Measurements from ENCODE around the gene RALGAPB. TPM values are rescaled to one million over a fixed set of nuclear protein-coding genes. Genes with fewer than 3 reads are reported as not detected.

The RALGAPB gene
- total RNA-seq, 1 donor from 2014 or later = 21.4 TPM

DNA sequence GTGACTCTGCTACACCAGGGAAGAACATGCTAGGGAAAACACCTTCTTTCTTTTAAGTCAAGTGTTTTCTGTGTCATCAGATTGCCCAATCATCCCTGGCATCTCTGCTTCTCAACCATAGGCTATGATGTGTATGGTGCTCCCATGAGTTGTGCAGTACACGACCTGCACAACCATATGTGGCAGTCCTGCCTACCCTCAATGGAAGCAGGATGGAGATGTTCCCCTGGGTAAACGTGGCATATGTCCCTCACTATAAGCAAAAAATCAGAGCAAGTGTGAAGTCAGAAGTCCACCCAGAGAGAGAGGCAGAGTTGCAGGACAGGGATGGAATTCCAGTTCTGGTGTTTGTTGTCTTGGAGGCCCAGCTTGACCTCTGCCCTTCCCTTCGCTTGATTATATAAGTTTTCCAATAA lies 27.3 kb upstream of the RALGAPB start:
- Histone ChIP-seq H3K4me1 (peaks cover 21% of the 10 kb centered on the region), H3K36me3 (peaks cover 18% of the 10 kb centered on the region), H3K27me3 (ENCODE audit: low read depth) (no peaks in the 10 kb centered on the region), H3K9me3 (replicated peaks) (no peaks in the 10 kb centered on the region), H3K4me3 (no peak overlapping the region), H3K27ac (replicated peaks) (no peak overlapping the region)
- intact Hi-C loops (cut with micrococcal nuclease) = no loop called here
- TF ChIP-seq, protein P1, sequence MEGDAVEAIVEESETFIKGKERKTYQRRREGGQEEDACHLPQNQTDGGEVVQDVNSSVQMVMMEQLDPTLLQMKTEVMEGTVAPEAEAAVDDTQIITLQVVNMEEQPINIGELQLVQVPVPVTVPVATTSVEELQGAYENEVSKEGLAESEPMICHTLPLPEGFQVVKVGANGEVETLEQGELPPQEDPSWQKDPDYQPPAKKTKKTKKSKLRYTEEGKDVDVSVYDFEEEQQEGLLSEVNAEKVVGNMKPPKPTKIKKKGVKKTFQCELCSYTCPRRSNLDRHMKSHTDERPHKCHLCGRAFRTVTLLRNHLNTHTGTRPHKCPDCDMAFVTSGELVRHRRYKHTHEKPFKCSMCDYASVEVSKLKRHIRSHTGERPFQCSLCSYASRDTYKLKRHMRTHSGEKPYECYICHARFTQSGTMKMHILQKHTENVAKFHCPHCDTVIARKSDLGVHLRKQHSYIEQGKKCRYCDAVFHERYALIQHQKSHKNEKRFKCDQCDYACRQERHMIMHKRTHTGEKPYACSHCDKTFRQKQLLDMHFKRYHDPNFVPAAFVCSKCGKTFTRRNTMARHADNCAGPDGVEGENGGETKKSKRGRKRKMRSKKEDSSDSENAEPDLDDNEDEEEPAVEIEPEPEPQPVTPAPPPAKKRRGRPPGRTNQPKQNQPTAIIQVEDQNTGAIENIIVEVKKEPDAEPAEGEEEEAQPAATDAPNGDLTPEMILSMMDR (IDR thresholded peaks at IDR 0.05; ENCODE audit: borderline replicate concordance) = no peak
- DNase-seq = no peak

DNA sequence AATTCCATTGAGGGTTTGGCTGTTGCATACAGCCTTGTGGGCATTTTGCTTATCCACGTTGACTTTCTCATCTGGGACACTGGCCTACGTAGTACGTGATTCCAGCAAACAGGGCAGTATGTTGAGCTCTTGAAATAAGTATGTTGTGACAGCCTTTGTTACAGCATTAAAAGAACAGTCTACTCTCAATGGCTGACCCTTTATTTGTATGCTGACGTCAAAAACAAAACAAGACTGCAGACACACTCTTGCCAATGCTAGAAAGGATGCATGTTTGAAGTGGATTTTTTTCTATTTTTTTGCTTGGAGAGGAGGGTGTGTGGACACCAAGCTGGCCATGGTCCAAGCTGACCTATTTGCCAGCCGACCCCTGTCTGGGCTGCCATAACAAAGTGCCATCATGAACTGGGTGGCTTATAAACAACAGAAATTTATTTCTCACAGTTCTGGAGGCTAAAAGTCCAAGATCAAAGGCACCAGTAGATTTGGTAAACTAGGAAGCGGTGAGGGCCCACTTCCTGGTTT lies 26.7 kb upstream of the RALGAPB start:
- H3K4me3 ChIP-seq = peak overlapping the region; percentile 80
- TF ChIP-seq, protein P1 (IDR thresholded peaks at IDR 0.05; ENCODE audit: borderline replicate concordance) = no peak
- DNase-seq = no peak
- H3K36me3 ChIP-seq = peaks cover 23% of the 10 kb centered on the region
- H3K4me1 ChIP-seq = peaks cover 21% of the 10 kb centered on the region
- no peaks in the 10 kb centered on the region for H3K27me3 ChIP-seq (ENCODE audit: low read depth)
- peak overlapping the region; percentile 82 for H3K27ac ChIP-seq (replicated peaks)
- H3K9me3 ChIP-seq (replicated peaks) = no peaks in the 10 kb centered on the region
- intact Hi-C loops (cut with micrococcal nuclease) = no loop called here

DNA sequence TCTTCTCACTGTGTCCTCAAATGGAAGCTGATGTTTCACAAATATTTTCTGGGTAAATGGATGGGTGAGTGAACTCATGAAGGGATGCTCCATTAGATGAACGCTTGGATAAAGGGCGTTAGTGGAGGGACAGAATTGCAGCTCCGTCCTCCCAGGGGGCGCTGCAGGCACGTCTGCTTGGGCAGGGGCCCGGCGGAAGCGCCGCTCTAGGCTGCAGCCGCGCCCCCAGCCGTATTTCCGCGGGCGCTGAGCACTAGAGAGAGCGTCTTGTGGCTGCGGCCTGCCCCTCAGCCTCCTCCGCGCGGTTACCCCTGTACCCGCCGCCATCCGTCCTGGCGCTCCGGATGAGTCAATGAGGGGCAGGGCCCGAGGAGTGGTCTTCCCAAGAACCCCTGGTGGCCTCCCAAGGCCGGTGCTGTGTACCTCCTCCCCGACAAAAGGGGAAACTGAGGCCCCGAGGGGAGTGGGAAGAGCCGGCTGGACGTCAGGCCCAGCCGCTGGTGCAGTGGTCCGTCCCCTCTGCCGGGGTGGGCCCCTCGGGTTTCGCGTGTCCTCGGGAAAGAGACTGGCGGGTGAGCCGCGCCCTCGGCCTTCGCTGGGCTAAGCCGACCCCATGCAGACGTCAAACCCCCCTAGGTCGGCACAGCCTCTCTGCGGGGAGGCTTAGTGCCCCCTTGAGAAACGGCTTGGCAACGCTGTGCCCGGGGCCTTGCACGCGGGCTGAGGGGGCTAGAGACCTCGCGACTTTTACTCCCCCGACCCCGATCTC lies 26.0 kb upstream of the RALGAPB start:
- H3K36me3 ChIP-seq = peaks cover 23% of the 10 kb centered on the region
- TF ChIP-seq, protein P1 (IDR thresholded peaks at IDR 0.05; ENCODE audit: borderline replicate concordance) = peak; percentile 97
- no peaks in the 10 kb centered on the region for H3K9me3 ChIP-seq (replicated peaks)
- peak overlapping the region; percentile 82 for H3K27ac ChIP-seq (replicated peaks)
- intact Hi-C loops (cut with micrococcal nuclease) = no loop called here
- H3K4me3 ChIP-seq = peak overlapping the region; percentile 80
- peak; percentile 94 for DNase-seq
- peaks cover 21% of the 10 kb centered on the region for H3K4me1 ChIP-seq
- no peaks in the 10 kb centered on the region for H3K27me3 ChIP-seq (ENCODE audit: low read depth)

DNA sequence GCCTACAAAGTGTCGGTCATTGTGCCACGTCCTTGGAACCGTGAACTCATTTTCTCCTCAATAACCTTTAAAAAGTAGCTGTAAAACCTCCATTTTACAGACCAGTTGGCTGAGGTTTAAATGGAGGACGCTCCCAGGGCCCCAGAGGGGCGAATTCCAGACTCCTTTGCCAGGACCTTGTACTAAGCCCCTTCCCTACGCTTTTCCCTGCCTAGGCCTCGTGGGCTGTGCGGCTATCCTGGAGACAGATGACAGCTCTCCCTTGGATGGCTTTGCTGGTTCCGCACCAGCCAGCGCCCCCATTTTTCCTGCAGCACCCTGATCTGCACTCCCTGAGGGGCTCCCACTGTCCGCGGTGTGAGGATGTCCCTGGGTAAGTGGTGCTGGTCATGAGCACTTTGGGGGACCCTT lies 25.4 kb upstream of the RALGAPB start:
- no peaks in the 10 kb centered on the region for H3K27me3 ChIP-seq (ENCODE audit: low read depth)
- peak overlapping the region; percentile 80 for H3K4me3 ChIP-seq
- intact Hi-C loops (cut with micrococcal nuclease) = no loop called here
- H3K9me3 ChIP-seq (replicated peaks) = no peaks in the 10 kb centered on the region
- TF ChIP-seq, protein P1 (IDR thresholded peaks at IDR 0.05; ENCODE audit: borderline replicate concordance) = no peak
- peaks cover 23% of the 10 kb centered on the region for H3K36me3 ChIP-seq
- H3K4me1 ChIP-seq = peaks cover 27% of the 10 kb centered on the region
- peak overlapping the region; percentile 82 for H3K27ac ChIP-seq (replicated peaks)
- DNase-seq = no peak

DNA sequence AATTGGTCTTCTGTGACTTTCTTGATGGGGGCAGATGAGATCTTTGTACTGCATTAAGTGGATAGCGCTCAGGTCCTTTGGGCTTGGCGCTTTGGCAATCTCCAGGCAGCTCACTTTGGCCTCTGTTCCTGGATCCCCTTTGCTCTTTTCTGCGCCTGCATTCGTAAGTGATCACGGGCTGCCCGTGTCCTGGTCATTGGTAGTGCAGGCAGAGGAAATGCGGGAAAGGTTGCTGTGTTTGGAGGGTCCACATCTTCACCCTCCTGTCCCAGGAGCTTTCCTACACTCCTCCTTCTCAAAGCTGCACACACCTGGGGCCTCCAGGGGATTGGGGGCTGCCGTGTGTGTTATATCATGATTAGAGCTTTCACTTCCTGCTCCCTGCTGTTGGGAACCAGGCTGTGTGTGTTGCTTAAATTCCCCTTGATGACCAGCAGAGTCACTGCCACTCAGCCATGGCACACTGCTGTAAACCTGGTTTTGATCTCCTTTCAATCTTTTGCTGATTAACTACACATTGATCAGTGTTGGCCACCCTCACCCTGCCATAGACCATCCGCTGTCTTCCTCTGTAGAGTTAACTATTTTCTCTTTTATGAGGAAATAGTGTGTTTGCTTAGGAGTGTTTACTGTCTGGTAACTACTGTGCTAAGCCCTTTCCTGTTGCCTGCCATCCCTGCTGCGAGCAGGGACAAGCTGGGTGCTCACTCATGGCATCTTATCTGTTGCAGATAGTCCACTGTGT lies 24.5 kb upstream of the RALGAPB start:
- Histone ChIP-seq H3K4me3 (no peak overlapping the region), H3K4me1 (peaks cover 30% of the 10 kb centered on the region), H3K36me3 (peaks cover 23% of the 10 kb centered on the region), H3K27ac (replicated peaks) (no peak overlapping the region), H3K27me3 (ENCODE audit: low read depth) (no peaks in the 10 kb centered on the region), H3K9me3 (replicated peaks) (no peaks in the 10 kb centered on the region)
- TF ChIP-seq, protein P1 (IDR thresholded peaks at IDR 0.05; ENCODE audit: borderline replicate concordance) = no peak
- DNase-seq = no peak
- intact Hi-C loops (cut with micrococcal nuclease) = no loop called here
